ENCODE data around the gene PADI3.
"Not testable (repeated sequence)": the region's sequence is repeated elsewhere in the genome, so short reads cannot be mapped to it uniquely, and the experiment has no call there.

PADI3 gene

DNA sequence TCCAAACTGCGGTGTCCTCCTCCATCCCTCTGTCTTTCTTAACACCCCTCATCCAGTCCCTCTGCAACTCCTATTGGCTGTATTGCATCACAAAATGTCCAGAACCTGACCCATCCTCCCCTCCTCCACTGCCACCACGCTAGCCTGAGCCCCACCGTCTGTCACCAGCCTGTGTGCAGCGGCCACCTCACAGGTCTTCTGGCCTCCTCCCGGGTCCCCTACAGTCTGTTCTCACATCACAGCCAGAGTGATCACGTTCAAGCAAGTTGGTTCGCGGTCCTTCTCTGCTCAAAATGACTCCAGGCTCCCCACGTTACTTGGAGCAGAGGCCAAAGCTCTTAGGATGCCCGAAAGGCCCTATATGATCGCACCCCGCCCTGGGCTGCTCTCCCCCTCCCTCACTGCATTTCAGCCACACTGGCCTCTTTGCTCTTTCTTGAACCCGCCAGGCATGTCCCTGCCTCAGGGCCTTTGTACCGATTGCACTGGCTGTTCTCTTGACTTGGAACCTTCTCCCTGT lies 56.7 kb downstream of the PADI3 start:
- FAIRE-seq: no peak

DNA sequence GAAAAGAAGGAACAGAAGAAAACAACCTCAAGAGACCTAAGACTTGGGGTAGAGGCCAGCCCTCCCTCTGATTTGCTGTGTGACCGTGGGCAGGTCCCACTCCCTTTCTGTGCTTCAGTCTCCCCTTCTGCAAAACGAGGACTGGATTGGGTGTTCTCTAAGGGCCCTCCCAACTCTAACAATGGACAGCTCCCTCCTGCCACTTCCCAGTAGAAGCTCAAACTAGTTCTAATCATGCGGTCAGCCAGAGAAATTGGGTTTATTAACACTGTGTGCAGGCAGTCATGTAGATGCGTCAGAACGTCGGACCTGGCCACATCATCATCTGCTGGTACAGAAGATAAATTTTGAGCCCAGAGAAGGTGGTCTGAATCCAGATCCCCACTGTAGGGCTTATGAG lies 57.5 kb downstream of the PADI3 start:
- no peak for FAIRE-seq

DNA sequence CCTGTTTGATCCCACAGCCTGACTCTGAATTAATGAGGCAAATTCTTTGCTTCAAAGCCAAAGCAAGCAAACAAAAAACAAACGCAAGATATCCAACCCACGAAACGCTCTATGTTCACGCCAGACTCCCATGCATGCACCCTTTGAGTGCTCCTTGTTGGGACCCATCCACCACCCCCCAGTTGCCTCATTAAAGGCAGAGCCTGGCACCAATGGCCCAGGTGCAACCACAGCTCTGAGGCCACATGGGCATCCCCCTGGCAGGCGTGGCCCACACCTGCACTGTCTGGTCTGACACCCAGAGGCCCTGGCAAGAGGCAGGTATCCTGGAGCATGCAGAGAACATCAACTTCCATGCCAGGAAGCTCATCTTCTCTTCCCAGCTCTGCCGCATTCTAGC lies 58.0 kb downstream of the PADI3 start:
- FAIRE-seq: no peak

DNA sequence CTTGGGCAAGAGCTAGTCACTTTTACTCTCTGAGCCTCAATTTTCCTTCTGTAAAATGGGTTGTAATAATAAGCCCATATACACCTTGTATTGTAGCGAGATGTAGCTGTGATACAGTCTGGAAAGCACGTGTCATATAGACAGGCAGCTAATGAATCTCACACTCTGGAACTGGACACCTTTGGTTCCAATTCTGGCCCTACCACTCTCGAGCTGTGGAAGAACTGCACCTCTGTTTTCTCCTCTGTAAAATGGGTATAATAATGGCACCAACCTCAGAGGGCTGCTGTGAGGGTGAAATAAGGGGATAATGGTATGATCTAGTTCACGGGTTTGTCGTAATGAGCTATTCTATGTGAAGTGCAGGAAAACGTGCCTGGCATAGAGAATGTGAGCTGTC lies 58.4 kb downstream of the PADI3 start:
- FAIRE-seq: no peak

DNA sequence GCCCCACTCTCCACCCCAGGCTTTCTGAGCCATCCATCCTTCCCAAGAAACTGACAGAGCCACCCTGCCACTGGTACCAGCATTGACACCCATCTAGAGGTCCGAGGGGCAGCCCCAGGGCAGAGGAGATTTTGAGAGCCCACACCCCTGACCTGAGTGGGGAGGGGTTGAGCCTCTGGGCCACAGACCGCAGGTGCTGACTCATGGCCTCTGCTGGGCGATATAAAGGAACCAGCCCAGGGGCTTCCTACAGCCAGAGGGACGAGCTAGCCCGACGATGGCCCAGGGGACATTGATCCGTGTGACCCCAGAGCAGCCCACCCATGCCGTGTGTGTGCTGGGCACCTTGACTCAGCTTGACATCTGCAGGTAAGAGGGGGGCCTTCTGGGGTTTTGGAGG lies 59.0 kb downstream of the PADI3 start, which contains the start of gene PADI4:
PADI4 (plus strand) TSS at position 252 of the 400 bp plus-strand sequence; CDS start at position 278, 26 bp downstream.
- no peak for FAIRE-seq

DNA sequence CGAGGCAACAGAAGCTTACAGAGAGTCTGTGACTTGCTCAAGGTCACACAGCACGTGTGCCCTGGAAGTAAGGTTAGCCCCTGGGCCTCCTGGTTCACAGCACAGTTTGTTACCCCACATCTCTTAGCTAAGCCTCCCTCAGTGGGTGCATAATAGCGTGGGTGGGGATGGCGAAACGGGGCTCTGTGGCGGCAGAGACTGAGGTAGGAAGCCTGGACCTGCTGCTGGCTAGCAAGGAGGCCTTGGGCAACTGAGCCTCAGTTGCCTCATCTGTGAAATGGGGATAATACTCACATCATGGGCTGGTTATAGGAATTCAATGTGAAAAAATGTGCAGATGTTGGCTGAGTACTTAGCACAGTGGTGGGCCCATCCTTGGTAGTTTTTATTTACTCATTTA lies 59.7 kb downstream of the PADI3 start:
- no peak for FAIRE-seq

DNA sequence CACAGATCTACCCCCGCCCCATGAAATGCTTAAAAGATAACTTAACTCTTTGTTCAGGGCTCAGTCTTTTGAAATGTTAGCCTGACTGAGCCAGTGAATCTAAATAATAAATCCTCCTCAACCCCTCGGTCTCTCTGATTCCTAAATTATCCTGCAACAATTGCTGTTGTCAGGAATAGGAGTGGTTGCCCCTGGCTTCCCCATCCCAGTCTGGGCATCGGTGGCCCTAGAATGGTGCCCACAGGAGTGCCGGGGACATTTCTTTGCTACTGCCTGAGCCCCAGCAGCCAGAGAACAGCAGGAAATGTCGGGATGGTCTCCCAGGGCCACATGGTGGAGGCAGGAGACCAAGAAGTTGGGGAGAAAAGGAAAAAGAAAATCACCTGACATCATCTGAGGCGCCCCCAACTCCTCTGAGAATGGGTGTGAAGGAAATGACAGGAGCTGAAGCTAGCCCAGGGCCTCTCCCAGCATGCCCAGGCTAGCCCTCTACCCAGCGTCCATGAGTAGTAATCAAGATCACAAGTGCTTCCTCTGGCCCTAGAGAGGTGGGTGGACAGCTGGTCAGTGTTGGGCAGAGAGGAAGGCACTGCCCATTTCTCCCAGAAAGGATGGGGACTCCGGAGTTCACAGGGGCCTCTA lies 60.6 kb downstream of the PADI3 start:
- no peak for FAIRE-seq

DNA sequence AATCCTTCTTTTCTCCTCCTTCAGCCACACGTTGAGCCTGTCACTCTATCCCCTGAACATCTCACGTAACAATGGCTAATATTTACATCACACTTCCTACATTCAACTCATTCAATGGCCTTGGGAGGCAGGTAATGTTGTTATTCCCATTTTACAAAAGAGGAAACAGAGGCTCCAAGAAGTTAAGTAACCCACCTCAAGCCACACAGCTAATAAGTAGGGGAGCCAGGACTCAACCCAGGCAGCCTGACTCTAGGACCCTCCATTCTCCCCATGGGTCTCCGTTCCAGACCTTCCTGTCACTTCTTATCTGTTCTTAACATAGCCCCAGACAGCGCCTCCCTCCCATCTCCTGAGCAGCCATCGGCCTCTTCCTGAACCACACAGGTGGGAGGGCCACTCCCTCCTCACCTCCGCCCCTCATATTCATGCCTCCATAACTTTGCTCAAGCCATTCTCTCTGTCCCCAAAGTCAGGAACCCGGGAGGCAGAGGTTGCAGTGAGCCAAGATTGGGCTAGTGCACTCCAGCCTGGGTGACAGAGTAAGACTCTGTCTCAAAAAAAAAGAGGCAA lies 61.3 kb downstream of the PADI3 start:
- FAIRE-seq: no peak

DNA sequence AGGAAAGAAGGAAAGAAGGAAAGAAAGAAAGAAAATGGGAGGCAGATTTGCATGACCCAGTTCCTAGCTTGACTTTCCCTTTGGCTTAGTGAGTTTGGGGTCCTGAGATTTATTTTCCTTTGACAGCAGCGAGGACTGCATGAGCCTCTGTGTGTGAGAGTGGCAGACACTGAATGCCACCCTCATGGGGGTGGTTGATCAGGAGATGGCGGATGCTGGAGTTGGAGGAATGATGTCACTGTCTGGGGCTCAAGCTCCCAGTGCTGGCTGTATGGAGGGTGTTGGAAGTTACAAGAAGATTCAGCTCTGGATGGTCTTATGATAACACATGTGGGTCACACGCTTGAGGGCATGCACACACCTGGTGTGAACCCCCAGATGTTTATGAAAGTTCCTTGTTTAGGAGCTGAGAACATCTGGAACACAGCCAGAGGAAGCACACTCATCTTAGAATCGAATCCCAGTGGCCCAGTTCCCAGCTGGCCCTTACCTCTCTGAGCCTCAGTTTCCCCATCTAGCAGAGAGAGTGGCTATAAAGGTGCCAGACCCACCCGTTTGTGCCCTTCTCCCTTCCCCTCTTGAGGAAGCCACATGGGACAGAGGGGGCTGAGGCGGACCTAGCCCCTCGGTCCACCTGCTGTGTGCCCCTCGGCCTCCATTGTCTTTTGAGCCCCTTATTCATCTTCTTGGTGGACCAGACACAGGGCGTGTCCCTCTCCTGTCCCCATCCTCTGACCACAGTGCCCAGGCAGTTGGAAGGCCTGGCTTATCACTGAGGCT lies 64.8 kb downstream of the PADI3 start:
- FAIRE-seq: no peak

DNA sequence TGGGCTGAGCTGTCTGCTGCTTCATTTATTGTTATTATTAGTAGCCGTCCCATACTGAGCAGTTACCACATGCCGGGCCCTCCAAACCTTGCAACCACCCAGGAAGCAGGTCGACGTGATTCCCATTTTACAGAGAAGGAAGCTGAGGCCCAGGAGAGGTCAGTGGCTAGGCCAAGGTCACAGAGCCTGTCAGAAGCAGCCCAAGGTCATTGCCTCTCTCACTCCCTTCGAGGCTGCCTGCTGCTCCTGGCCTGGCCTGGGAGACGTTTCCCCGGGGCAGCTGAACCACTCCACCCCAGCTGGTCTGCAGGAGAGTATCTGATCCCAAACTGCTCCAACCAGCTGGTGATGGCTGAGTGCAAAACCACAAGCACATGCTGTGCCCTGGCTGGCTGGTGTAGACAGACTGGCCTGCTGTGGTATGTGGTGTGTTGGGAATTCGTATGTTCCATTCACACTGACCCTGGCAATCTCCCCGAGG lies 65.6 kb downstream of the PADI3 start:
- no peak for FAIRE-seq

DNA sequence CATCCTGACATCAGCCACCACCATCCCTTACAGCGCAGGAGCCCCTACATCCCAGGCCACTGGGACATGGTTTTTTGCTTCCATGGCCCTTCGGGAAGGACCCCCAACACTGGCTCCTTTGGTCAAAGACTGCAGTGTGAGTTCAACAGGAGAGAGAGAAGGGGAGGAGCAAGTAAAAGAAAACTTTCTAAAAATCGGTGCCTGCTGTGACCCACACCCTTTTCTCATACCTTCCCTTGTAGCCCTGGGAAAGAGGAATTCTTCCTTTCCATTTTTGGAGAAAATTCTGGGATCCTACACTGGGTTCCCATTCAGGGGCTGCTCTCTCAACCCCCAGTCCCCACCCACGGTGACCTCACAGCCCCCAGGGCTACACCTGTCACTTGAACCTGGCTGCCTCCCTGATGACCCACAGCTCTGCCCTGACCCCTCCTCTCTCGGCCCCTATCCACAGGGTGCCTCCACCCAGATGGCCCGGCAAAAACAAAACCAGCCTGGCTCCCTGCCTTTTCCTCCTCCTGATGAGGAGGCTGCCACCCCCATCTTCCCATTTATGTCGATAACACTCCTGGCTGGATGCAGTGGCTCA lies 66.7 kb downstream of the PADI3 start:
- FAIRE-seq: no peak

DNA sequence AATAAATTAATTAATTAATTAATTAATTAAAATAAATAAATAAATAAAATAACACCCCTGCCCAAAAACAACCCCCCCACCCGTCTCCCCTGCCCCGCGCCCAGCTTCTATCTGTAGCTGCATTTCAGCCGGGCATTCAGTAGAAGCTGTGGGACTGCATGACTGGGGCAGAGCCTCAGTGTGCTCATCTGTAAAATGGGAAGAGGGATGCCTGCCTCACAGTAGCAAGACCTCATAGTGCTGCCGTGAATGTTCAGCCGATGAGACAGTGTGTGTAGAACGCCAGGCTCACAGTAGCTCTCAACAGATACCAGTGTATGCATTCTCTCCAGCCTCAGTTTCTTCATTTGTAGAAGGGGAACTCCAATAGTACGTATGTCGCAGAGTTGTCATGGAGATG lies 67.8 kb downstream of the PADI3 start:
- FAIRE-seq: no peak

DNA sequence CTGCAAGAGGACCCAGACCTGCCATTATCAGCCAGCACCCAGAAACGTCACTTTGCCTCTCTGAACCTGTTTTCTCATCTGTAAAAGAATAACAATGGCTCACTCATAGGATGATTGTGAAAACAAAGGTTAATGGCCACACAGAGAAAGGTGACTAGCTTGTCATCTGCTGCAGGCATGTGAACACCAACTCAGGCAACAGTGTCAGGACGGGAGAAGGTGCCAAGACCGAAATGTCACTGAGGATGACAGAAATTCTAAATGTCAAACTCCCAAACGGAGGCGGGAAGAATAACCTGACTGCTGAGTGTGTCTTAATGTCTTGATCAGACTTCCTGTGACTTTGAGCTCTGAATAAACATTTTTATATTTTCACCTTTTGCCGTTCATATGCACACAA lies 69.4 kb downstream of the PADI3 start:
- FAIRE-seq: no peak

DNA sequence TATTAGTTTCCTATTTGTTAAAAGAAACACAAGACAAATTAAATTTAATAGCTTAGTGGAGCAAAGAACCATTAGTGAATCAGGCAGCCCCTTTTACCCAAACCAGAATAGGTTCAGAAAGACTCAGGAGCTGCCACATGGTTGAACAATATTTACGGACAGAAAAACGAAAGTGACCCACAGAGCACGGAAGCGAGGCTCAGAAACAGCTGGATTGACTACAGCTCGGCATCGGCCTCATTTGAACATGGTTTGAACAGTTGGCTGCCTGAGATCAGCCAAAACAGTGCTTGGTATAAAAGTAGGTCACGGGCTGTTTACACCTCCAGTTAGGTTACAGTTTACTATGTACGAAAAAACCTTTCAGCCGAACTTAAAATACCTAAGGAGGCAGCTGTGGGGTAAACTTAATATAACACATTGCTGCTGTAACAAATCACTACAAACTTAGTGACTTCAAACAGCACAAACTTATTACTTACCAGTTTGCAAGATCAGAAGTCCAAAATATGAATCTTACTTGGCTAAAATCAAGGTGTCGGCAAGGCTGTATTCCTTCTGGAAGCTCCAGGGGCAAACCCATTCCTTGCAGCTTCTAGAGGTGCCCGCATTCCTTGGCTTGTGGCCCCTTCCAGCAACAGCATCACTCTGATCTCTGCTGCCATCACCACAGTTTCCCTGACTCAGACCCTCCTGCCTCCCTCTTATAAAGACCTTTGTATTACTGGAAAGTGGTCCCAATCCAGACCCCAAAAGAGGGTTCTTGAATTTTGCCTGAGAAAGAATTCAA lies 70.9 kb downstream of the PADI3 start:
- no peak for FAIRE-seq

DNA sequence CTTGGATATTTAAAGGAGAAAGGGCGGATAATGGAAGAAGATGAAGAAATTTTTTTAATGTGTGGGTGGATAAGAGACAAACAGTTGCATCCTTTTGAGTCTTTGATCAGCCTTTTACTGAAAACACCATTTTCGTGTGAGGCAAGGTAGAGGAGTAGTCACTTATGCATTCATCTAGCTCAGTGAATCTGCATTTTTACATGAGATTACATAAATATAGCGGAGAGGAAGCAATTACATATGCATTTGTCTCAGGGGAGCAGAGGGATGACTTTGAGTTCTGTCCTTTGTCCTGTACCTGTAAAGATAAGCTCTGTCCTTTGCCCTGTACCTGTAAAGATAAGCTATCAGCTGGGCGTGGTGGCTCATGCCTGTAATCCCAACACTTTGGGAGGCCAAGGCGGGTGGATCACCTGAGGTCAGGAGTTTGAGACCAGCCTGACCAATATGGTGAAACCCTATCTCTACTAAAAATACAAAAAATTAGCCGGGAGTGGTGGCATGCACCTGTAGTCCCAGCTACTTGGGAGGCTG lies 73.0 kb downstream of the PADI3 start:
- FAIRE-seq: not testable (repeated sequence)

DNA sequence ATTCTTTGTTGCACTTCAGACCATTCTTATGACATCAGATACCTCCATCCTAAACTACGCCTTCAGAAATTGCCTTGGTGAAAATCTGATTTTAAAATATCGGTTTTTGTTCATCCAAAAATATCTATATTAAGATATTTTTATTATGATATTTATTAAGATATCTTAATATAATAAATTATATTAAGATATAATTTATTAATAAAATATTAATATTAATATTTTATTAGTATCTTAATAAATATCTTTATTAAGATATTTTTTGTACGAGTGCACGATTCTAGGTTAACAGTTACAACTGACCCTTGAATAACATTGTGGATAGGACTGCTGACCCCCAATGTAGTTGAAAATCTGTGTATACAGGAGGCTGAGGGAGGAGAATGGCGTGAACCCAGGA lies 80.0 kb downstream of the PADI3 start:
- peak; percentile 15 for FAIRE-seq

DNA sequence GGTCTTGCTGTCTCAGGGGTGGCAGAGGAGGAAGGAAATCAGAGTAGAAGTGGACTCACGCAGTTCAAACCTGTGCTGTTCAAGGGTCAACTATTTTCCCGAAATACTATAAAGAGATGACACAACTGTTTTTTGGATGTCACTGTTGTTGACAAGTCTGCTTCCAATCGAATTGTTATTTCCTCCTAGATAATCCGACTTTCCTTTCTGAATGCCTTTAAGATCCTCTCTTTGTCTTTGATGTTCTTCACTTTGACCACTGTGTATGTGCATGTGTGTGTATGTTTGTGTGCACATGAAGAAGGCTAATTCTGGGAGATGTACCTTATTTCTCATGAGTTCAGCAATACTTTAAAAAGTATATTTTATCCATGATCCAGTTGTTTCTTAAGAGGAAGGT lies 80.7 kb downstream of the PADI3 start:
- no peak for FAIRE-seq

DNA sequence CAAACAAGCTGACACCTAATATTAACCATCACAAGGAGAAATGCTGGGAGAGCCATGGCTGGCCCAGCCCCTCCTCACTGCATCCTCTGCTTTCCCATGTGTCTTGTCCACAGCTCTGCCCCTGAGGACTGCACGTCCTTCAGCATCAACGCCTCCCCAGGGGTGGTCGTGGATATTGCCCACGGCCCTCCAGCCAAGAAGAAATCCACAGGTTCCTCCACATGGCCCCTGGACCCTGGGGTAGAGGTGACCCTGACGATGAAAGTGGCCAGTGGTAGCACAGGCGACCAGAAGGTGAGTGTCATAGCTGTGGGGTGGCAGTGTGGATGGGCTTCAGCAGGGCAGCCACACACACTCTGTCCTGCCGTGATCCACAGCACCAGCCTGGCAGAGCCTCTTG lies 82.0 kb downstream of the PADI3 start:
- FAIRE-seq: no peak

DNA sequence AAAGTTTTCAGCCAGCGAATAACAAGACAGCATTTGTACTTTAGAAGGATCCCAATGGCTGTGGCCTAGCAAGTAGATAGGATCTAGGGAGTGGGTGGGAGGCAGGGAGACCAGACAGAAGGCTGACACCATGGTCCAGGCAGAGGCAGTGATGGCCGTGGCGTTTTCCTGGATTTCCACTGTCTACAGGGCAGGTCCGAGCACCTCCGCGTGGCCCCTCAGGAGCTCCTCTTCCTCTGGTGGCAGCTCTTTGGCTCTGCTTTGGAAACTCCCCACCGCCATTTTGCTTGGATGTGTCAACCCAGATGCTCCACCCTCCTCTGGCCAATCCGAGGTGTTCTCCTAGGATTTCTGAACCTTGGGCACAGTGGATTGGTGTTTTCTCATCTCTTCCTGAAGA lies 84.2 kb downstream of the PADI3 start:
- FAIRE-seq: no peak

Measured in endometrium (tissue), 2 donors.